Trophoblast cell (in vitro differentiated cells and primary cell): Measurements from ENCODE around the gene PSME3.
A peak's percentile ranks its signal among the peaks of the same experiment; 100 is the strongest.
"Not testable (repeated sequence)": the region's sequence is repeated elsewhere in the genome, so short reads cannot be mapped to it uniquely, and the experiment has no call there.

Experiments
- DNase-seq, 2 donors: peaks; one replicate each; pipeline ENCODE4 v3.0.0-alpha.2; 2016
- H2AFZ ChIP-seq: 2 replicates; pipeline ENCODE4 v1.6.1; 2013; ENCODE audit warnings: low read length, moderate library complexity, mild to moderate bottlenecking; ENCODE audit not compliant: insufficient read depth, poor library complexity
- H2AK5ac ChIP-seq: 2 replicates; pipeline ENCODE4 v1.6.1; 2013; ENCODE audit warnings: mild to moderate bottlenecking, low read length
- H2BK120ac ChIP-seq: 2 replicates; pipeline ENCODE4 v1.6.1; 2013; ENCODE audit warnings: low read length, mild to moderate bottlenecking, moderate library complexity; ENCODE audit not compliant: insufficient read depth, poor library complexity
- H2BK12ac ChIP-seq: 2 replicates; pipeline ENCODE4 v1.6.1; 2013; ENCODE audit warnings: mild to moderate bottlenecking, low read length, moderate library complexity
- H2BK5ac ChIP-seq: 2 replicates; pipeline ENCODE4 v1.6.1; 2013; ENCODE audit warnings: low read length, low read depth, moderate library complexity, mild to moderate bottlenecking; ENCODE audit not compliant: poor library complexity
- H3K14ac ChIP-seq: 2 replicates; pipeline ENCODE4 v1.6.1; 2013; ENCODE audit warnings: mild to moderate bottlenecking, low read length
- H3K18ac ChIP-seq: 2 replicates; pipeline ENCODE4 v1.6.1; 2013; ENCODE audit warnings: mild to moderate bottlenecking, low read length
- H3K23ac ChIP-seq: 2 replicates; pipeline ENCODE4 v1.6.1; 2013; ENCODE audit warnings: low read length
- H3K27ac ChIP-seq: 2 replicates; pipeline ENCODE4 v1.5.1; 2013; ENCODE audit warnings: low read depth, mild to moderate bottlenecking, inconsistent platforms, low read length, moderate library complexity
- H3K27me3 ChIP-seq: 2 replicates; pipeline ENCODE4 v1.6.1; 2013; ENCODE audit warnings: inconsistent platforms, mild to moderate bottlenecking, low read length, moderate library complexity; ENCODE audit not compliant: insufficient read depth
- H3K36me3 ChIP-seq, 2 experiments: 1 replicate in 1 of 2; 2 replicates in 1 of 2; pipeline ENCODE4 v1.6.1; 2013; ENCODE audit warnings: low read length in 2 of 2, mild to moderate bottlenecking in 2 of 2, moderate library complexity in 1 of 2; ENCODE audit not compliant: insufficient read depth in 2 of 2, control insufficient read depth in 1 of 2
- H3K4ac ChIP-seq: 2 replicates; pipeline ENCODE4 v1.6.1; 2013; ENCODE audit warnings: low read depth, mild to moderate bottlenecking, low read length, moderate library complexity
- H3K4me1 ChIP-seq, 2 experiments: 1 replicate in 1 of 2; 2 replicates in 1 of 2; pipeline ENCODE4 v1.6.1; 2013; ENCODE audit warnings: low read length in 2 of 2, mild to moderate bottlenecking in 2 of 2, moderate library complexity in 1 of 2; ENCODE audit not compliant: insufficient read depth in 2 of 2, control insufficient read depth in 1 of 2
- H3K4me2 ChIP-seq: 2 replicates; pipeline ENCODE4 v1.6.1; 2013; ENCODE audit warnings: inconsistent platforms, mild to moderate bottlenecking, low read length, moderate library complexity
- H3K4me3 ChIP-seq: 2 replicates; pipeline ENCODE4 v1.5.1; 2013; ENCODE audit warnings: mild to moderate bottlenecking, low read depth, low read length, inconsistent platforms
- H3K79me1 ChIP-seq: one replicate; pipeline ENCODE4 v1.6.1; 2013; ENCODE audit warnings: low read length
- H3K79me2 ChIP-seq: 2 replicates; pipeline ENCODE4 v1.6.1; 2013; ENCODE audit warnings: low read length, mild to moderate bottlenecking; ENCODE audit not compliant: control insufficient read depth, insufficient read depth, poor library complexity
- H3K9ac ChIP-seq: 2 replicates; pipeline ENCODE4 v1.6.1; 2013; ENCODE audit warnings: mild to moderate bottlenecking, low read length
- H3K9me3 ChIP-seq: 2 replicates; pipeline ENCODE4 v1.6.1; 2013; ENCODE audit warnings: low read depth, mild to moderate bottlenecking, control low read depth, inconsistent platforms, low read length; ENCODE audit not compliant: insufficient read depth
- H4K12ac ChIP-seq: 2 replicates; pipeline ENCODE4 v1.6.1; 2013; ENCODE audit warnings: low read depth, mild to moderate bottlenecking, low read length, moderate library complexity
- H4K8ac ChIP-seq: 2 replicates; pipeline ENCODE4 v1.6.1; 2013; ENCODE audit warnings: low read depth, mild to moderate bottlenecking, low read length, moderate library complexity
- H4K91ac ChIP-seq: one replicate; pipeline ENCODE4 v1.6.1; 2013; ENCODE audit warnings: low read depth, mild to moderate bottlenecking, low read length, moderate library complexity
- whole genome bisulfite sequencing: extraction: QIAGEN DNeasy Blood & Tissue Kit; methylation state at CpG from one replicate; pipeline ENCODE4 v1.1.7; 2013; ENCODE audit warnings: missing lambda C conversion rate; ENCODE audit not compliant: insufficient read length, insufficient coverage; ENCODE audit errors: extremely low coverage; 5-methylcytosine and 5-hydroxymethylcytosine counted together

The PSME3 gene

DNA sequence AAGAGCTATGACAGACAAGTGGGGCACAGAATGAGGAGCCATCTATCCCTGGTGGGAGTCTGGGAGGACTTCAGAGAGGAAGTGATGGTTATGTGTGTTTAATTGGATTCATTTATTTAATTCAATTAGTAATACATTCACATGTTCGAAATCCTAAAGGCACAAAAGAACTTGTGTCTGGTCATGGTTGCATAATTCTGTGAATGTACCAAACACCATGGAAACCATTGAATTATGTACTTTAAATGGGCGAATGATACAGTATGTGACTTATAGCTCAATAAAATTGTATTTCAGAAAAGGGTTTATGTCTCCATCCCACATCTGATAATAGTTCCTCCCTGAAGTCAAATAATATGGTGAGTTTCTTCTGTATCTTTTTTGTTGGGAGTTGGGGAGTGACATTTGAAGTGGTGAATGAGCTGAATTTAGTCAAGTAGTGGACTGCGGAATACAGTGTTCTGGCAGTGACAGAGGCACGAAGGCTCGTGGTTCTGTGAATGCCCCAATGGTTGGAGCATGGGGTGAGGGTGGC, 47.6 kb downstream of the PSME3 start:
- Histone ChIP-seq H3K4me1 (peaks cover 0 to 5% of the 10 kb centered on the region in 2 experiments), H3K18ac (no peak overlapping the region), H2BK120ac (no peak overlapping the region), H2AFZ (no peak overlapping the region), H2AK5ac (no peak overlapping the region), H3K27ac (no peak overlapping the region), H3K79me2 (no peaks in the 10 kb centered on the region), H3K27me3 (peaks cover 2% of the 10 kb centered on the region), H3K9me3 (no peaks in the 10 kb centered on the region), H3K4me3 (no peak overlapping the region), H2BK12ac (no peak overlapping the region), H3K79me1 (no peaks in the 10 kb centered on the region), H3K4ac (no peak overlapping the region), H3K36me3 (no peaks in the 10 kb centered on the region), H3K23ac (no peak overlapping the region), H4K12ac (no peak overlapping the region), H4K91ac (no peak overlapping the region), H2BK5ac (no peak overlapping the region), H3K14ac (no peak overlapping the region), H3K4me2 (no peak overlapping the region), H3K9ac (no peak overlapping the region), H4K8ac (no peak overlapping the region)
- no peak for DNase-seq
- WGBS: no CpG with 5 or more reads among the region's 5 CpGs

DNA sequence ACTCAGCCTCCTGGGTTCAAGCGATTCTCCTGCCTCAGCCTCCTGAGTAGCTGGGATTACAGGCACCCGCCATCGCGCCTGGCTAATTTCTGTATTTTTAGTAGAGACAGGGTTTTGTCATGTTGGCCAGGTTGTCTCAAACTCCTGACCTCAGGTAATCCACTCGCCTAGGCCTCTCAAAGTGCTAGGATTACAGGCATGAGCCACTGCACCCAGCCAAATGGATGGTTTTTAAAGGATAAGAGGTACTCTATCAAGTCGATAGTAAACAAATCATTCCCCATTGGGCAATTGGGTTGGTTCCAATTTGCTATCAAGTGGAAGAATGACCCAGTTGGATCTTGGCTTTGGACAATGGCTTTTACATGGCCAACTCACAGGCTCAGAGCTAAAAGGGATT, 48.5 kb downstream of the PSME3 start:
- H4K91ac ChIP-seq, H3K79me2 ChIP-seq, H2AFZ ChIP-seq, DNase-seq, H2BK5ac ChIP-seq, H3K79me1 ChIP-seq, H3K4ac ChIP-seq, H3K9ac ChIP-seq, H2AK5ac ChIP-seq, H3K4me1 ChIP-seq, H3K4me3 ChIP-seq, H3K27ac ChIP-seq, H2BK12ac ChIP-seq, H3K36me3 ChIP-seq, H4K8ac ChIP-seq, H3K4me2 ChIP-seq, H3K9me3 ChIP-seq, H3K14ac ChIP-seq, H3K18ac ChIP-seq, H4K12ac ChIP-seq, H3K27me3 ChIP-seq, H2BK120ac ChIP-seq, H3K23ac ChIP-seq: not testable (repeated sequence)
- WGBS: no CpG with 5 or more reads among the region's 6 CpGs

DNA sequence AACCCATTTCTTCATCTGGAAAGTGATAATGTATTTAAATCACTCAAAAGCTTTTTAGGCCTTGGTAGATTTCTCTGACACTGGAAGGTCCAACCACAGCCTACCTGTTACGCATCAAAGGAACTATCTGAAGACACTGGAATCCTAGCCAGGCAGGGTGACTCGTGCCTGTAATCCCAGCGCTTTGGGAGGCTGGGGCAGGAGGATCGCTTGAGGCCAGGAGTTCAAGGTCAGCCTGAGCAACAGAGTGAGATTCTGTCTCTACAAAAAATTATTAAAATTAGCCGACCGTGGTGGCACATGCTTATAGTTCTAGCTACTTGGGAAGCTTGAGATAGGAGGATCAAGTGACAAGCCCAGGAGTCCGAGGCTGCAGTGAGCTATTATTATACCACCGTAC, 49.0 kb downstream of the PSME3 start:
- Histone ChIP-seq H3K9ac (no peak overlapping the region), H3K27me3 (peaks cover 2% of the 10 kb centered on the region), H3K79me2 (no peaks in the 10 kb centered on the region), H3K23ac (no peak overlapping the region), H3K4me3 (no peak overlapping the region), H2BK12ac (no peak overlapping the region), H2BK5ac (no peak overlapping the region), H3K79me1 (no peaks in the 10 kb centered on the region), H3K4me2 (no peak overlapping the region), H2AK5ac (no peak overlapping the region), H3K36me3 (no peaks in the 10 kb centered on the region), H3K27ac (no peak overlapping the region), H3K4me1 (peaks cover 0 to 5% of the 10 kb centered on the region in 2 experiments), H4K91ac (no peak overlapping the region), H2BK120ac (no peak overlapping the region), H2AFZ (no peak overlapping the region), H3K18ac (no peak overlapping the region), H3K14ac (no peak overlapping the region), H3K4ac (no peak overlapping the region), H3K9me3 (no peaks in the 10 kb centered on the region), H4K8ac (no peak overlapping the region), H4K12ac (no peak overlapping the region)
- WGBS: no CpG with 5 or more reads among the region's 8 CpGs
- DNase-seq: no peak

DNA sequence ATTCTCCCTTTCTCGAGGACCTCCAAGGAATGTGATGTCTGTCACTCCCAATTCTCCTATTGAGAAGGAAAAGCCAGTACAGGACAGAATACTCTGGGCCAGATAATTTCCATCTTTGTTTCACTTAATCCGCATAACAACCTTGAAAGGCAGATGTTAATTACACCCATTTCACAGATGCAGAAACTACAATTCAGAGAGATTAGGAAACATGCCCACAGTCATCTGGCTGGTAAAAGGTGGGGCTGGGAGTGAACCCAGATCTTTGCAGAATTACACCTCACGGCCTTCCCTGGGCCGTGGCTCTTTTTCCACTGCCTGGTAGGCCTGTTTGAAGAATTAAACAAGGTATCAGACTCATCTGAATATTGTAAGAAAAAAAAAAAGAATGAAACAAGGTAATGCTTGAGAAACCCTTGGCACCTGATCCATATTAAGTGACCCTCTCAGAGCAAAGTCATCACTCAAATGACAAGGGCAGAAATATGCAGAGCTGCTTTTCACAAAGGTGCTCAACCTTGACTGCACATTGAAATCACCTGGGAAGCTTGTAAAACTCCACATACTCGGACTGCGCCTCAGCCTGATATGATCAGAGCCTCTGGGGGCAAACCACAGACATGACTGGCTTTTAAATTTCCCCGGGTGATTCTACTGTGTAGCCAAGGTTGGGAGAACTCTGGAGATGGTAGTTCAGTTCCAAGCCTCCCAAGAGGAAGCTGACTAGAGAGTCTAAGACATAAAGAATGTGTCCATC, 50.8 kb downstream of the PSME3 start:
- Histone ChIP-seq H3K23ac (no peak overlapping the region), H3K27ac (no peak overlapping the region), H2BK5ac (no peak overlapping the region), H3K27me3 (no peaks in the 10 kb centered on the region), H2BK12ac (no peak overlapping the region), H3K79me1 (no peaks in the 10 kb centered on the region), H4K91ac (no peak overlapping the region), H3K14ac (no peak overlapping the region), H3K4me3 (no peak overlapping the region), H3K18ac (no peak overlapping the region), H3K79me2 (no peaks in the 10 kb centered on the region), H3K4ac (no peak overlapping the region), H2AK5ac (no peak overlapping the region), H3K4me2 (no peak overlapping the region), H3K4me1 (no peaks in the 10 kb centered on the region), H3K36me3 (no peaks in the 10 kb centered on the region), H3K9ac (no peak overlapping the region), H2AFZ (no peak overlapping the region), H4K8ac (no peak overlapping the region), H2BK120ac (no peak overlapping the region), H3K9me3 (no peaks in the 10 kb centered on the region), H4K12ac (no peak overlapping the region)
- no CpG with 5 or more reads among the region's 7 CpGs for WGBS
- DNase-seq: peak; percentile 45 to 54
